Stomach (tissue), 9 donors: Measurements from ENCODE around the gene SKIC2. TPM values are rescaled to one million over a fixed set of nuclear protein-coding genes. Genes with fewer than 3 reads are reported as not detected.
A peak's percentile ranks its signal among the peaks of the same experiment; 100 is the strongest.

Source experiments
- DNase-seq, 2 donors: peaks; one replicate each; pipeline versions ENCODE4 v3.0.0 to v3.0.0-alpha.2; 2013 to 2019
- H3K27ac ChIP-seq, 5 donors: fragments of 200-600 bp in 4 of 5; sonication (generic) in 4 of 5; one replicate each; pipeline ENCODE4 v1.5.1; 2013 to 2019; ENCODE audit warnings: mild to moderate bottlenecking in 1 of 5, moderate library complexity in 1 of 5
- H3K27me3 ChIP-seq, 3 donors: fragments of 200-600 bp; sonication (generic); one replicate each; pipeline ENCODE4 v1.5.1; 2017 to 2019; ENCODE audit warnings: mixed run types in 1 of 3
- H3K36me3 ChIP-seq, 4 donors: fragments of 200-600 bp; sonication (generic); 1 replicate in 3 of 4; 2 replicates in 1 of 4; pipeline ENCODE4 v1.5.1; 2016 to 2019
- H3K4me1 ChIP-seq, 4 donors: fragments of 200-600 bp; sonication (generic); one replicate each; pipeline ENCODE4 v1.5.1; 2016 to 2019
- H3K4me3 ChIP-seq, 4 donors: fragments of 200-600 bp; sonication (generic) in 3 of 4; one replicate each; pipeline ENCODE4 v1.5.1; 2016 to 2019; ENCODE audit warnings: mild to moderate bottlenecking in 1 of 4
- H3K9me3 ChIP-seq, 4 donors: fragments of 200-600 bp; sonication (generic); one replicate each; pipeline ENCODE4 v1.5.1; 2016 to 2019
- CTCF ChIP-seq, 7 experiments: fragments of 450-650 bp in 4 of 7; fragments of 200-600 bp in 3 of 7; sonication (generic) in 3 of 7; IDR thresholded peaks; one replicate each; pipeline ENCODE4 v1.5.1; 2016 to 2019; ENCODE audit warnings: antibody characterized with exemption in 7 of 7, control low read depth in 2 of 7, mild to moderate bottlenecking in 1 of 7
- EP300 ChIP-seq: sonication (generic); formaldehyde crosslinking; IDR thresholded peaks from one replicate; pipeline ENCODE4 v1.6.1; 2017; ENCODE audit warnings: antibody characterized with exemption
- POLR2A ChIP-seq, 4 donors: fragments of 450-650 bp; IDR thresholded peaks; one replicate each; pipeline ENCODE4 v1.6.1; 2016; ENCODE audit warnings: antibody characterized with exemption in 4 of 4, control low read depth in 2 of 4, mild to moderate bottlenecking in 1 of 4, moderate library complexity in 1 of 4
- POLR2AphosphoS5 ChIP-seq, 3 donors: sonication (generic); formaldehyde crosslinking; IDR thresholded peaks; one replicate each; pipeline ENCODE4 v1.6.1; 2016; ENCODE audit warnings: antibody characterized with exemption in 3 of 3
- WGBS, 5 donors: extraction: QIAGEN DNeasy Blood & Tissue Kit in 3 of 5; methylation state at CpG; one replicate each; pipeline versions ENCODE4 v1.1.5 to v1.1.7; 2013 to 2018; 5-methylcytosine and 5-hydroxymethylcytosine counted together
- intact Hi-C: fragments of 100-400 bp; cut with DNase I; formaldehyde crosslinking; loops from one replicate; pipeline ENCODE4 v1.15.1; 2023; ENCODE audit warnings: low total_unique reads
- polyA plus RNA-seq, 3 donors: library from polyadenylated mRNA; stranded (reverse); fragments of 200-250 nt; gene quantifications; one replicate each; pipeline ENCODE4 v1.2.3, GENCODE V29; 2013
- total RNA-seq, 5 donors: library from RNA; depleted of rRNA; stranded (reverse); fragments of >200 nt; gene quantifications; one replicate each; pipeline versions ENCODE4 v1.1.0 to v1.2.3, GENCODE V29; 2014 to 2016
- donor health status: healthy with polysubstance abuse.
- donor health status: Bipolar disorder and iron deficiency.
- donor health status: healthy.

The SKIC2 gene
- total and polyA plus RNA-seq, 8 donors = 22.0 to 478 (median 88.0) TPM

- intact Hi-C loops = no loop called here
- peaks cover 62 to 80% (median 77%) of the 10 kb centered on the region in 4 donors for H3K36me3 ChIP-seq
- DNase-seq = no peak
- no peak overlapping the region for H3K27ac ChIP-seq
- H3K27me3 ChIP-seq = no peaks in the 10 kb centered on the region
- TF ChIP-seq EP300 (no peak), CTCF (IDR thresholded peaks at IDR 0.05) (no peak), POLR2AphosphoS5 (IDR thresholded peaks at IDR 0.05) (no peak), POLR2A (IDR thresholded peaks at IDR 0.05) (no peak)
- H3K4me3 ChIP-seq = no peak overlapping the region
- no peaks in the 10 kb centered on the region for H3K9me3 ChIP-seq
- H3K4me1 ChIP-seq = peaks cover 20 to 35% (median 26%) of the 10 kb centered on the region in 4 donors
- WGBS, 5 donors = 68 to 87% (median 82%) methylated on average over 2 to 3 of the region's 3 CpGs
These were observed 8.9 kb downstream of the SKIC2 start for GRCh38 chr6:31967926-31968320.

DNA sequence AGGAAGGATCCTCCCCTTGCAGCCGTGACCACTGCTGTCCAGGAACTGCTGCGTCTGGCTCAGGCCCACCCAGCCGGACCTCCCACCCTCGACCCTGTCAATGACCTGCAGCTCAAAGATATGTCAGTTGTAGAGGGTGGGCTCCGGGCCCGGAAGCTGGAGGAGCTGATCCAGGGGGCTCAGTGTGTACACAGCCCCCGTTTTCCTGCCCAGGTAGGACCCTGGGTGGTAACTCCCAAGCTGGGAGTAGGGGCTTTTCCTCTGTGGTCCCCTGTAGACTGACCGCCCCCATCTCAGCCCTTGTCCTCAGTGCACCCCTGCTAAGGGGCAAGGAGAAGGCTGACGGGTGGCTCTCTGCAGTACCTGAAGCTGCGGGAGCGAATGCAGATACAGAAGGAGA lies 9.4 kb downstream of the SKIC2 start:
- Histone ChIP-seq H3K4me3 (no peak overlapping the region), H3K27me3 (no peaks in the 10 kb centered on the region), H3K9me3 (no peaks in the 10 kb centered on the region), H3K36me3 (peaks cover 58 to 76% (median 73%) of the 10 kb centered on the region in 4 donors), H3K4me1 (peaks cover 24 to 39% (median 30%) of the 10 kb centered on the region in 4 donors), H3K27ac (peak overlapping the region in 1 of 5 donors; percentile 8)
- WGBS, 5 donors = 71 to 89% (median 83%) methylated on average over 9 to 11 of the region's 11 CpGs
- intact Hi-C loops = no loop called here
- TF ChIP-seq EP300 = no peak
- TF ChIP-seq CTCF (IDR thresholded peaks at IDR 0.05) = no peak
- TF ChIP-seq POLR2AphosphoS5 (IDR thresholded peaks at IDR 0.05) = no peak
- TF ChIP-seq POLR2A (IDR thresholded peaks at IDR 0.05) = no peak
- DNase-seq = no peak

GRCh38 chr6:31968791-31969711 lies 10.1 kb downstream of the SKIC2 start:
- peak overlapping the region in 1 of 5 donors; percentile 96 for H3K27ac ChIP-seq
- H3K27me3 ChIP-seq = no peaks in the 10 kb centered on the region
- peaks cover 27 to 46% (median 34%) of the 10 kb centered on the region in 4 donors for H3K4me1 ChIP-seq
- no peak for DNase-seq
- 83 to 90% (median 87%) methylated on average over 9 to 23 of the region's 23 CpGs for WGBS, 5 donors
- no peaks in the 10 kb centered on the region for H3K9me3 ChIP-seq
- no peak overlapping the region for H3K4me3 ChIP-seq
- intact Hi-C loops = no loop called here
- TF ChIP-seq CTCF (IDR thresholded peaks at IDR 0.05) (no peak), EP300 (no peak), POLR2A (IDR thresholded peaks at IDR 0.05) (no peak), POLR2AphosphoS5 (IDR thresholded peaks at IDR 0.05) (no peak)
- peaks cover 51 to 69% (median 67%) of the 10 kb centered on the region in 4 donors for H3K36me3 ChIP-seq

- peak overlapping the region in 4 of 5 donors; percentile 92 to 99 (median 96) for H3K27ac ChIP-seq
- intact Hi-C loops = no loop called here
- H3K9me3 ChIP-seq = no peaks in the 10 kb centered on the region
- peak overlapping the region in 2 of 4 donors; percentile 70 to 82 for H3K4me3 ChIP-seq
- H3K36me3 ChIP-seq = peaks cover 46 to 69% (median 58%) of the 10 kb centered on the region in 4 donors
- no peaks in the 10 kb centered on the region for H3K27me3 ChIP-seq
- no peak for DNase-seq
- 66 to 80% (median 73%) methylated on average over 17 of the region's 17 CpGs for WGBS, 5 donors
- TF ChIP-seq CTCF (IDR thresholded peaks at IDR 0.05) (no peak), POLR2A (IDR thresholded peaks at IDR 0.05) (no peak), EP300 (no peak), POLR2AphosphoS5 (IDR thresholded peaks at IDR 0.05) (no peak)
- H3K4me1 ChIP-seq = peaks cover 27 to 46% (median 37%) of the 10 kb centered on the region in 4 donors
These were observed 11.0 kb downstream of the SKIC2 start for GRCh38 chr6:31969712-31970603.
